Hematopoietic multipotent progenitor cell treated with erythropoietin and hydrocortisone succinate and interleukin-3 and kit ligand, for 4 days (in vitro differentiated cells): ENCODE measurements around the gene PDIA2.
"Not testable (repeated sequence)": the region's sequence is repeated elsewhere in the genome, so short reads cannot be mapped to it uniquely, and the experiment has no call there.

Source experiments
- DNase-seq: peaks from one replicate; pipeline ENCODE4 v3.0.0-alpha.2; 2015

PDIA2 gene

GRCh38 chr16:334164-334832 is 51.3 kb downstream of the PDIA2 start:
- not testable (repeated sequence) for DNase-seq

GRCh38 chr16:334861-335632 is 52.1 kb downstream of the PDIA2 start:
- not testable (repeated sequence) for DNase-seq

- no peak for DNase-seq
Observed at GRCh38 chr16:336269-336668, 53.3 kb downstream of the PDIA2 start.
